ENCODE data around the gene ADPRHL1.

Gene ADPRHL1

DNA sequence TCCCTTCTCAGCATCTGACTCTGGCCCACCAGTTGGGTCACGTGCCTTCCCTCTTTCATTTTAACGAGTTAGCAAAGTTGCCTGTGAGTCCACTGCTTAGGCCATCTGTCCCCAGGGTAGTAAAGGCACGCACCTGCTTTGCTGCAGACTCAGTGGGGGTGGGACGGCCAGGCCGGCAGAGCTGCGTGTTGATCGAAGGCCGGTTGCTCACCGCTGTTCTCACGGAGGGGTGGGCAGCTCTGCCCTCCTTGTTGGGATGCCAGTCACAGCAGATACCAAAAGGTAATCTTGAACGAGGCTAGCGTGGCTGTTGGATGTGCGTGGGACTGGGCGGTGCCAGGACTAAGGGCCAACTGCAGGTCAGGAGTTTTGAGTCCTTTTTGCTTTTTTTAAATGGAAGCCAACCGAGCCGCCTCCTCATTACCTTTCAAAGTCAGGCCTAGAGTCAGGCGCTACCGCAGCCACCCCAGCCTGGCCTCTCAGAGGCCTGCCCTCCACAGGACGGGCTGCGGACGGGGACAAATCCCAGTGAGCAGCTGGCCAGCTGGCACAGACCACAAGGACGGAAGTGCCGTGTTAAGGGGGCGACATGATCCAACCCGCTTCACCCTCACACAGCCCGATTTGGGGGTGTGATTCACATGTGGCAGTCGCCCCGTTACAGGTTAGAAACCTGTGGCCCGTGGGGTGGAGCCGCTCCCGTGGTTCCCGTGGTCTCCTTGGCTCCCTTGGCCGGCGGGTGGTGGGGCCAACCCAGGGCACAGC is 20.6 kb downstream of the ADPRHL1 start:
- no peak for DNase-seq (ENCODE audit: low spot score)

GRCh38 chr13:113431171-113431570 is 22.1 kb downstream of the ADPRHL1 start:
- DNase-seq (ENCODE audit: low spot score) = no peak

DNA sequence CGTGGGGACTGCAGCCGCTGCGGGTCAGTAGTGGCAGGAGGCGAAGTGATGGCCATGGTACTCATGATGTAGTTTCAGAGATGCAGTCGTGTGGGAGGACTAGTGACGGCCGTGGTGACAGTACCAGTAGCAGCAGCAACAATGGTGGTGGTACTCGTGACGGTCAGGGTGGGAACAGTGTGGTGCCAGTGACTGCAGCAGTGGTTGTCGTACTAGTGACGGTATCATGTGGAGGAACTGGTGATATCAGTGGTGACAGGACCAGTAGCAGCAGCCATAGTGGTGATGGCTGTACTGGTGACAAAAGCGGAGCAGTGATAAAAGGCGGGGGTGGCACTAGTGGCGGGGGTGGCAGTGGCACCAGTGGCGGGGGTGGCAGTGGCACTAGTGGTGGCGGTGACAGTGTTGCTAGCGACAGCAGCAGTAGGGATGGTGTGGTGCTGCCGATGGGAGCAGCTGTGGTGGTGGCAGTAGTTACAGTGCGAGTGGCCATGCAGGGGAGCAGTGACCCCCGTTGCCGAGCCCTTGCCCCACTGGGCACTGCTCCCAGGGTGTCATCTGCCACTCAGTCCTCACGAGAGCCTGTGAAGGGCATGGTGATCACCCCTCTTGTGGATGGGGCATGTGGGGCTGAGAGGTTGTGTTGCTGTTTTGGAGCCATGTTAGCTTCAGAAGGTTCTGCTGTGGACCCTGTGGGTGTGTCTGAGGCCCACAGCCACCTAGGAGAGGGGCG is 22.7 kb downstream of the ADPRHL1 start:
- no peak for DNase-seq (ENCODE audit: low spot score)

DNA sequence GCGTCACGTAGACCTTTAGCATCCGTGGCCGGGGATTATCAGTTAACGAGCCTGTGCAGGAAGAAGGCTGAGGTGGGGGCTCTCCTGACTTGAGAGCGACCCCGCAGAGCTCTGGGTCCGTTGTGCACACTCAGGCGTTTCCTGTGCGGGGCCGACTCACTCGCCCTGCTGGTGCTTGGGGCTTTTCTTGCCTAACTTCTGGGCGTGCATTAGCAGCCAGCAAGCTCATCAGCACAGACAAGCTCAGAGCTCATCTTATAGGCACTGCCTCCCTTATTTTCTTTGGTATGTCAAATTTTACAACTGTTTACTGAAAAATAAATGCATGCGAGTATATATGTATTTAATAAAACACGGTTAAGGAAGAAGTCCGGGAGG is 23.7 kb downstream of the ADPRHL1 start:
- no peak for DNase-seq (ENCODE audit: low spot score)

DNA sequence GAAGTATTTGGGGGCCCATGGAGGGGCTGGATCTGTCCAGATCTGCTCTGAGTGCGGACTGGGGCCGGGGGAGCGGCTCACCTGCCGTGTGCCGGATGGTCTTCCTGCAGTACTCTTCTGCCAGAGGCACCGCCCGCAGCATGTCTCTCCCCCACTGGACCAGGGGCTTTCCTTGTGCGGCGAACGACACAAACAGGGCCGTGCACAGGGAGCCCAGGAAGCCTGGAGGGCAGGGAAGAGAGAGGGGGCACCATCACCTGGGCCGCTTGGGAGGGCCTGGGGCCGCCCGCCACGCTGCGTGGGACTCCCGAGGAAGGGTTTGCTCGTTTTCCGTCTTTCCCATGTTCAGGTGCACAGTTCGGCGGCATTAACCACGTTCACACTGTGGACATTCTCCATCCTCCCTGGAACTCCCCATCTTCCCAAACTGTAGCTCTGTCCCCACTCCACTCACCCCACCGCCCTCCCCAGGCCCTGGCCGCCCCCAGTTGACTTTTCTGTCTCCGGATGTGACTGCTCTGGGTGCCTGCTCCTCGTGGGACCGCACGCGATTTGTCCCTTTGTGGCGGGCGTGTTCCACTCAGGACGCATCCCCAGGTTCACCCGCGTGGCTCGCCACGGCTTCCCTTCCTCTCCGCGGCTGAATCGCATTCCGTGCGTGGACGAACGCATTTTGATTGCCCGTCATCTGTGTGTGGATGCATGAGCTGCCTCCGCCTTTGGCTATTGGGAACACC is 24.2 kb downstream of the ADPRHL1 start:
- DNase-seq (ENCODE audit: low spot score) = no peak

DNA sequence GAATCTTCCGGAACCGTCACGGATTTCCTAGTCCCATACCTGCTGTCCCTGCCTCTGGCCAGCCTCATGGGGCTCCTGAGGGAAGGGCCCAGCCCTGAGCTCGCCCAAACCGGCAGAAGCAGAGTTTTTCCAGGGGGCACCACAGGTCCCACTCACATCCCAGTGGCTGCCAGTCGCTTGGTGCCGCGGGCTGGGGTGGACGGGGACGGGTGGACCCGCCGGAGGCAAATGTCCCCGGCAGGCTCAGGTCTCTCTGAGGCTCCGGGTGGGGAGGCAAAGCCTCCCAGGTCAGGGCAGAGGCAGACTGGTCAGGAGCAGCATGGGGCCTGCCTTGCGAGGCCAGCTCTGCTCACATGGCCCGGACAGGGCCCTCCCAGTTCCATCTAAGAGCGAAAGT is 24.8 kb downstream of the ADPRHL1 start:
- no peak for DNase-seq (ENCODE audit: low spot score)

GRCh38 chr13:113427562-113428468 is 25.5 kb downstream of the ADPRHL1 start:
- no peak for DNase-seq (ENCODE audit: low spot score)

- no peak for DNase-seq (ENCODE audit: low spot score)
These were observed 26.7 kb downstream of the ADPRHL1 start for GRCh38 chr13:113426591-113426986.

DNA sequence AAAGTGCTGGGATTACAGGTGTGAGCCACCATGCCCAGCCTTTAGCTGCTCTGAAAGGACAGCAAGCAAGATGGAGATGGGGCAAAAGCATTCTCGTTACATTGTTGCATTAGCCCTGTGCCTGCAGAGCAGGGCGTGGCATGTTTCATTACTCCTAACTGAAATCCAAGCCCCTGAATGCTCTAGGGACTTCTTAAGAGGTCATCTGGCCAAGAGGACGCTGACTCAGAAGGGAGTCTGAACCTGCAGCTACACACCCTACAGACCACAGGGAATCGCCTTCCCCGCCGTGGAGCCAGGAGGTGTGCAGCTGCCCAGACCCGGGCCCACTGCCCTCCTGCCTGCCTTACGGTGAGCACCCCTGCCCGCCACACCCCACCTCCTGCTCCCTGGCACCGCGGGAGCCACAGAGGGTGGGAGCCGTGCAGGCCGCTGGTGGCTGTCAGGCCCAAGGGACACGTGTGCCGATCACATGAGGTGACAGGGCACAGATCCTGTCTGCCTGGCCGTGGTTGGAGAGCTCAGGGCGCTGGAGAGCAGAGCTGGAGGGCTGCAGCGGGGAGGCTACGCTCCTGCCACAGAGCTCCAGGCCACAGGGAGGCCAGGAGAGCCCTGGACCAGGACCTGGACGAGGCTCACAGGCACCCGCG is 27.2 kb downstream of the ADPRHL1 start:
- DNase-seq (ENCODE audit: low spot score) = no peak

DNA sequence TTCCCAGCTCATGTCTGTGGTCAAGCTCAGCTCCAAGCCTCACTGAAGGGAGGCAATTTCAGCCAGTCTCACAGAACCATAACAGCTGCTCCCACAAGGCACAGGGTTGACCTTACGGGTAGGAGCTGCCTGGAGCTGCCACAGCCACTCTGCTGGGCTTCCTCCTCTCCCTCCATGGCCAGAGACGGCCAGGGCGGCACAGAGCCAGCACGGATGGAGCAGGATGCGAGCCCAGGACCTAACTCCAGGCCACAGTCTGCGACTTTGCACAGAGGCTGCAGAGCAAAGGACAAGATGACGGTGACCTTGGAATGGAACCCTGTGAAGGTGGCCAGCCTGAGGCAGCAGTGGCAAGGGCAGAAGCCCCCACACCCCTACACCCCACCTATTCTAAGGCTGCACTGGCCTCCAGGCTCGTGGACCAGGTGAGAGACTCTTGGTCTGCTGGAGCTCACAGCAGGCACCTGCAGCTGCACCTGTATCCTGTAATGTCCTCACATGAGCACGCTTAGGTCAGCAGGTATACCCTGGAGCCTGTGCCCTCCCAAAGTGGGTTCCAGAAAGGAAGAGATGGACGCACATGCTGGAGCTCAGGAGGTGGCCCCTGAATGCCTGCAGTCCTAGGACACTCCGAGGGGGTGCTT is 29.6 kb downstream of the ADPRHL1 start:
- peak; percentile 55 for DNase-seq (ENCODE audit: low spot score)

DNA sequence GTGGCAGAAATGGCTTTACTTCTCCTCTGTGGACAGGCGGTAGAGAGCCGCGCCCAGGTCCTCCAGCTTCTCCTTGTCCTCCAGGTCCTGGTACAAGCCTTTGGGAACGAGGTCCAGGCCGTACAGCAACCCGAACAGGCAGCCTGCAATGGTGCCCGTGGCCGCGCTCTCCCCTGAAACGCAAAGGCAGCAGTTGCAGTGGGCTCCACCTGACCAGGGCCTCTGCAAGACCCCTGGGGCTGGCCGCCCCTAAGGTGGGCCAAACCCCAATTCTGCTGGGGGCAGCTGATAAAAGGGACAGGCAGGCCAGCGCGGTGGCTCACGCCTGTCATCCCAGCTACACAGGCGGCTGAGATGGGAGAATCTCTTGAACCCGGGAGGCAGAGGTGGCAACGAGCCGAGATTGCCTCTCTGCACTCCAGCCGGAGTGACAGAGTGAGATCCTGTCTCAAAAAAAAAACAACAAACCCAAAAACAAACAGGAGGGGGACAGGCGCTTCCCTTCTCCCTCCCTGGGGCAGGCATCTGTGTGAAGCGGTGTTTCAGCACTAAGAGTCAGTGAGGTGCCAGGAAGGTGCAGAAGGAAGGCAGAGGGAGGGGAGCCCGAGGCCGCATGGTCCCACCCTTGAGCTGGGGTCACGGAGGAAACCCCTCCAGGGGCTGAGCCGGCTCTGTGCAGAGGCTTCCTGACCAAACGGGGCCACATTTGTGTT is 30.3 kb downstream of the ADPRHL1 start:
- peak; percentile 61 for DNase-seq (ENCODE audit: low spot score)

DNA sequence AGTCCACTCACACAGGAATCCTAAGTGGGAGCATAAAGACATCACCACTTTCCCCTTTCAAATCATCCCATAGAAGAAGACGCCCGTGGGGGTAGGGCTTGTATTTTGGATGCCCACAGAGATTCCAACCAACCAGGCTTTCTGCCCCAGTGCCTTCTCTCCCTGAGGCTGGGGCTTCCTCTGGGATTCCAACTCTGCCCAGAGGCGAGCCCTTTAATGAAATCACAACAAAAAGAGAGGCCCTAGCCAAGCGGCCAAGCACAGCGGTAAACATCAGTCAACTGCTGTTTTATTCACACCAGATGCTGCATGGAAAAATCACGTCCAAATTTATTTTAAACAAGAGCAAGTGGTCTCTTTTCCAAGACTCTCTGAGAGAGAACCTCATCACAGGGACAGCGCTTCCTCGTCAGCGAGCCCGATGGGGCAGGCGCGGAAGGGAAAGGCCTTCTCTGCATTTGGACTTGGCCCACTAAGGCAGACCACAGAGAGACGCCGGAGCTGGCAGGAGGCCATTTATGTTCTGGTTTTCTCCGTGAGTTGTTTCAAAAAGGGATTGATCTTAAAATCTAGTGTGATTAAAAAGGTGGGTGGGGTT is 31.5 kb downstream of the ADPRHL1 start:
- no peak for DNase-seq (ENCODE audit: low spot score)

DNA sequence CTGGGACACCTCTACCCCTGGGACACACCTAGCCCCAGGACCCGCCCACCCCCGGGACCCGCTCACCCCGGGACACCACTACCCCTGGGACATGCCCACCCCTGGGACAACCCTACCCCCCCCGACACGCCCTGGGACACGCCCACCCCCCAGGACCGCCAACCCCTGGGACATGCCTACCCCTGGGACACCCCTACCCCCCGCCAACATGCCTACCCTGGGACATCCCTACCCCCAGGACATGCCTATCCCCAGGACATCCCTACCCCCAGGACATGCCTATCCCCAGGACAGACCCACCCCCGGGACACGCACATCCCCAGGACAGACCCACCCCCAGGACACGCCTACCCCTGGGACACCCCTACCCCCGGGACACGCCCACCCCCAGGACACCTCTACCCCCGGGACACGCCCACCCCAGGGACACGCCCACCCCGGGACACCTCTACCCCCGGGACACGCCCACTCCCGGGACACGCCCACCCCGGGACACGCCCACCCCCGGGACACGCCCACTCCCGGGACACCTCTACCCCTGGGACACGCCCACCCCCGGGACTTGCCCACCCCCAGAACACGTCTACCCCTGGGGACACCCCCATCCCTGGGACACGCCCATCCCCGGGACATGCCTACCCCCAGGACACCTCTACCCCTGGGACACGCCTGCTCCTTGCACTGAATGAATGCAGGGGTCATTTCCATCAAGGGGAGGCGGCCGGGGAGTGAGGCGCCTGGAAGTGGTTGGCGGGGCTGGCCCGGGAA is 32.3 kb downstream of the ADPRHL1 start:
- no peak for DNase-seq (ENCODE audit: low spot score)

DNA sequence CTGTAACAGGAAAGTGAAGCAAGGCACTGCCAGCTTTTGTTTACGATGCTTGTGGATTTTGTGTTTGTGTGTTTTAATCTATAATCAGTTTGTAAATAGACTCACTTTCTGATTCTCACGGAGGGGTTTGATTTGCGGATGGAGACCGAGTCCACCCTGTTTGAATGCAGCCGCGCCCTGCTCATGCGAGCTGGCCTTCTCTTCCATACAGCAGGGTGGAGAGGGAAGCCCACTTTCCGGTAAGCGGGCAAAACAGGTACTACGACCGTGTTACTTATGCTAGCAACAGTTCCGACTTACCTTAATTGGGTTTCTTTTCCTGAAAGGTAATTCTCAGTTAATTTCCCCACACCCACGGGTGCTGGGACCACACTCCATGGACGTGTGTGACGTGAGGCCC is 33.1 kb downstream of the ADPRHL1 start:
- no peak for DNase-seq (ENCODE audit: low spot score)

- no peak for DNase-seq (ENCODE audit: low spot score)
These were observed 33.6 kb downstream of the ADPRHL1 start for GRCh38 chr13:113419531-113420193.

- DNase-seq (ENCODE audit: low spot score) = no peak
These were observed 34.6 kb downstream of the ADPRHL1 start for GRCh38 chr13:113418722-113419049.

DNA sequence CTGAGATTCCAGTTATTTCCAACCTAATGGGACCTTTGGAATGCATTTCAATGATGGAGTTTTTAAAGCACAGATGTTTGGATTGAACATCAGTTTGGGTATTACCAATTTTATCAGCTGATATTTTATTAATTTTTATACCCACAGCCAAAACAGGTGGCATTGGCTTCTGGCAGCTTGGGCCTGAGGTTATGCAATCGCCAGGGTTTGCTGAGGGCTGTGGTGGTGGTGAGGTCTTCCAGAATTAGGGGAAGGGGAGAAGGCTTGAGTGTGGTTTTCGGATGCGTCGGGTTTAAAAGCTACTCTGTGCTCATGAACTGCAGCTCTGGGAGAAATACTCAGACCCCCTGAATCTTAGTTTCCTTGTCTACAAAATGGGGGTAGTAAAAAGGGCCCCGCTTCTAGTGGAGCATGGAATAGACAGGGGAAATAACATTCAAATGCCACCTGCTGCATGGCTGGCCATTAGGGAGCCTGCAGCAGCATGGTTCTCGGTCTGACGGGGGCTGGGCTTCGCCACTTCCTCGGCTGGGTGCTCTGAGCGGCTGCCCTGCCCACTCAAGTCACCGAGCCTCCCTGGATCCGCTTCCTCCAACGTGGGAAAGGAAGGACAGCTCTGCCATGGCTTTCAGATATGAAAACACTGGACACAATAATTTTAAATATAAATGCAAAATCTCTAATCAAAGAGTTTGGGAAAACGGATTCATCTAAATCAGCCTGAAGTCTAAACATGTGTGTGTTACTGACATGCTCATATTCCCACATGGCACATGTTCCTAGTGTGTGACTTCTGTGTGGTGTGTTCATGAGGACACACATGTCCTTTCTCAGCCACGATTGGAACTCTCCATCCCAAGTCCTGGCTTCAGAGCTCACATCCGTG is 35.2 kb downstream of the ADPRHL1 start:
- DNase-seq (ENCODE audit: low spot score) = no peak

Data from left forelimb (tissue), 1 donor.